Mesothelial cell of epicardium (in vitro differentiated cells): Measurements from ENCODE around the gene DBNDD1. TPM values are rescaled to one million over a fixed set of nuclear protein-coding genes. Genes with fewer than 3 reads are reported as not detected.
"Not testable (repeated sequence)": the region's sequence is repeated elsewhere in the genome, so short reads cannot be mapped to it uniquely, and the experiment has no call there.

Experiments
- DNase-seq, 2 experiments: peaks; one replicate each; pipeline ENCODE4 v3.0.0; 2021; ENCODE audit warnings: low spot score in 2 of 2; ENCODE audit not compliant: unreplicated experiment in 2 of 2
- H3K27ac Mint-ChIP-seq: 2 replicates; pipeline ENCODE4 v1.8.0; 2021; ENCODE audit warnings: mixed read lengths
- H3K27me3 Mint-ChIP-seq: 2 replicates; pipeline ENCODE4 v1.8.0; 2021; ENCODE audit warnings: low read depth, mixed read lengths
- H3K36me3 Mint-ChIP-seq: 2 replicates; pipeline ENCODE4 v1.8.0; 2021; ENCODE audit warnings: mixed read lengths
- H3K4me1 Mint-ChIP-seq: 2 replicates; pipeline ENCODE4 v1.8.0; 2021; ENCODE audit warnings: mixed read lengths
- H3K4me3 Mint-ChIP-seq: 2 replicates; pipeline ENCODE4 v1.8.0; 2021; ENCODE audit warnings: mild to moderate bottlenecking, moderate library complexity, mixed read lengths
- H3K9me3 Mint-ChIP-seq: 2 replicates; pipeline ENCODE4 v1.8.0; 2021; ENCODE audit warnings: mixed read lengths
- total RNA-seq: library from RNA; stranded (reverse); gene quantifications from 3 replicates; pipeline ENCODE4 v1.2.1, GENCODE V29; 2021
- TF ChIP-seq, protein P1 (sequence below): fragments of 200-600 bp; sonication (generic); IDR thresholded peaks from one replicate; pipeline ENCODE4 v1.5.0; 2021; ENCODE audit warnings: antibody characterized with exemption; ENCODE audit not compliant: unreplicated experiment

Gene DBNDD1
- total RNA-seq, 1 donor from 2014 or later: 10.2 TPM

DNA sequence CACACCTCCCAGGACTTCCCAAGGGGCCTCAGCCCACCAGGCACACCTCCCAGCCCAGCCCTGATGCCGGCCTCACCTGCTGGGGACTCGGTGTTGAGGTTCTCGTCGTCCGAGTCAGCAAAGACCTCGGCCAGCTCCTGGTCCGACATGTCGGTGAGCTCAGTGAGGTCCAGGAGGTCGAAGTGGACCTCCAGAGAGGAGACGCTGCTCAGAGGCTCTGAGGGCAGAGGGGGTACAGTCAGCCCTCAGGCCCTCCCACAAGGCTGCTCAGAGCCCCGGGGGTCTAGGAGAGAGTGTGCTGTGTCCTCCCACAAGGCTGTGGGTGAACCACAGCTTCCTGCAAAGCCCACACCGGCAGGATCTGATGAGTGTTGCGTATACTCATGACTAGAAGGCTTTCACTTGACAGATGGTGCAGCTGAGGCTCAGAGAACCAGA is 10.5 kb downstream of the DBNDD1 start:
- Mint-ChIP-seq H3K27me3 (no peaks in the 10 kb centered on the region), H3K27ac (no peak overlapping the region), H3K4me3 (no peak overlapping the region), H3K36me3 (no peaks in the 10 kb centered on the region), H3K9me3 (no peaks in the 10 kb centered on the region), H3K4me1 (no peaks in the 10 kb centered on the region)
- no peak for DNase-seq
- TF ChIP-seq, protein P1, sequence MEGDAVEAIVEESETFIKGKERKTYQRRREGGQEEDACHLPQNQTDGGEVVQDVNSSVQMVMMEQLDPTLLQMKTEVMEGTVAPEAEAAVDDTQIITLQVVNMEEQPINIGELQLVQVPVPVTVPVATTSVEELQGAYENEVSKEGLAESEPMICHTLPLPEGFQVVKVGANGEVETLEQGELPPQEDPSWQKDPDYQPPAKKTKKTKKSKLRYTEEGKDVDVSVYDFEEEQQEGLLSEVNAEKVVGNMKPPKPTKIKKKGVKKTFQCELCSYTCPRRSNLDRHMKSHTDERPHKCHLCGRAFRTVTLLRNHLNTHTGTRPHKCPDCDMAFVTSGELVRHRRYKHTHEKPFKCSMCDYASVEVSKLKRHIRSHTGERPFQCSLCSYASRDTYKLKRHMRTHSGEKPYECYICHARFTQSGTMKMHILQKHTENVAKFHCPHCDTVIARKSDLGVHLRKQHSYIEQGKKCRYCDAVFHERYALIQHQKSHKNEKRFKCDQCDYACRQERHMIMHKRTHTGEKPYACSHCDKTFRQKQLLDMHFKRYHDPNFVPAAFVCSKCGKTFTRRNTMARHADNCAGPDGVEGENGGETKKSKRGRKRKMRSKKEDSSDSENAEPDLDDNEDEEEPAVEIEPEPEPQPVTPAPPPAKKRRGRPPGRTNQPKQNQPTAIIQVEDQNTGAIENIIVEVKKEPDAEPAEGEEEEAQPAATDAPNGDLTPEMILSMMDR: no peak

DNA sequence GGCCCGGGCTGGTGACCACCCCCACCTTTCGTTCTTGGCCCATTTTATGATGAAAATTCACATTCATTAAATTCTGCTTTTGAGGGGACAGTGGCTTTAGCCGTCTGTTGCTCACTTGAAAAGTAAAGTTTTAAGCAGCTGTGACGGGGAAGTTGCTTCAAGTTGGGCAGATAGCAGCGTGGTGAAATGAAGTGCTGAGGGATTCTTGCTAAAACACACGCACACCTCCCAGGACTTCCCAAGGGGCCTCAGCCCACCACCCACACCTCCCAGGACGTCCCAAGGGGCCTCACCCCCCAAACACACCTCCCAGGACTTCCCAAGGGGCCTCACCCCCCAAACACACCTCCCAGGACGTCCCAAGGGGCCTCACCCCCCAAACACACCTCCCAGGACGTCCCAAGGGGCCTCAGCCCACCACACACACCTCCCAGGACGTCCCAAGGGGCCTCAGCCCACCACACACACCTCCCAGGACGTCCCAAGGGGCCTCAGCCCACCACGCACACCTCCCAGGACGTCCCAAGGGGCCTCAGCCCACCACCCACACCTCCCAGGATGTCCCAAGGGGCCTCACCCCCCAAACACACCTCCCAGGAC is 11.5 kb downstream of the DBNDD1 start:
- not testable (repeated sequence) for H3K27me3 Mint-ChIP-seq, H3K27ac Mint-ChIP-seq, H3K4me1 Mint-ChIP-seq, H3K9me3 Mint-ChIP-seq, H3K4me3 Mint-ChIP-seq, DNase-seq, H3K36me3 Mint-ChIP-seq

DNA sequence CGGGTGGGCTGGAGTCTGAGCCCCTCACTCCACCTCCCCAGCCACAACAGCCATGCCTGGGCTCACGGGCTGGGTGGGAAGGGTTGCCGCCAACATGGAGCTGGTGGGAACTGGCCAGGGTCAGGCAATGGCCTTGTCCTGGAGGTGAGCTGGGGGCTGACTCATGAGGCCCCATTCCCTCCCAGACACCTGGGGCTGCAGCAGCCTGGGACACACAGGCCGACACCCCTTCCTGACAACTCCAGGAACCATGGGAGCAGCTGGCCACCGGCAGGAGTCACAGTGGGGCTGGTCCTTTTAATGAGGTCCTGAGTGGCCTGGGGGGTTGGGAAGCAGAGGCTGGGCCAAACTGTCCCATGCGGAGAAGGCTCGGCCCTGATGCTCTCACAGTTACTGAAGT is 12.2 kb downstream of the DBNDD1 start:
- Mint-ChIP-seq H3K4me1 (no peaks in the 10 kb centered on the region), H3K4me3 (no peak overlapping the region), H3K9me3 (no peaks in the 10 kb centered on the region), H3K27ac (no peak overlapping the region), H3K36me3 (no peaks in the 10 kb centered on the region), H3K27me3 (no peaks in the 10 kb centered on the region)
- DNase-seq: no peak
- TF ChIP-seq, protein P1: no peak

DNA sequence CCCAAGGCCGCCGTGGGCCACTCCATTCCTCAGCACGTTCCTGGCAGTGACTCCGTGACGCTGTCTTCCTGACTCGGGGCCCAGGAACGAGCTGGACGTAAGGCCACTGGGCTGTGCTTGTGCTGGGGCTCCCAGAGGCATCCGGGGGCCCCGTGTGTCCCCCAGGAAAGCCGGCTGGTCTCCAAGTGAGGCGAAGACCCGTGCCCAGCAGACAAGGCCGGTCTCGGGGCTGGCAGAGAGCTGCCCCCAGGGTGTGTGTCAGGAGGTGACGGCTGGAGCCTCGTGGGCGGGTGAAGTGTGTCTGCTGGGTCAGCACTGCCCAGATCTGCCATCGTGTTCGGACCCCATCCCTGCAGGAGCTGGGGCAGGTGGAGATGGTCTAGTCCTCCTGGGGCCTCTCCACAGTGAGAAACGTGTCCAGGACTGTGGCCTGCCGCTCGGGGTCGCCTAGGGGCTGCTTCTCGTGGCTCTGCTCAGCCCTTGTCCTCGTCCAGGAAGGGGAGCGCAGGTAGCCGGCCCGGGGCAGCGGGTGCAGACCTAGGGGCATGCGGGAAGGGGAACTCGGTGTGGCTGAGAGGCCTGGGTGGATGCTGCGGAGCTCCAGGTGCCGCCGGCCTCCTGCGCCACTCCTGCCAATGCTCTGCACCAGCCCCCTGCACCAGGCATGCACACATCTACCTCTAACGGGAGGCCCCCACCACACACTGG is 13.1 kb downstream of the DBNDD1 start:
- DNase-seq: no peak
- no peaks in the 10 kb centered on the region for H3K36me3 Mint-ChIP-seq
- no peak overlapping the region for H3K4me3 Mint-ChIP-seq
- H3K4me1 Mint-ChIP-seq: no peaks in the 10 kb centered on the region
- no peaks in the 10 kb centered on the region for H3K27me3 Mint-ChIP-seq
- TF ChIP-seq, protein P1: no peak
- H3K9me3 Mint-ChIP-seq: no peaks in the 10 kb centered on the region
- no peak overlapping the region for H3K27ac Mint-ChIP-seq

DNA sequence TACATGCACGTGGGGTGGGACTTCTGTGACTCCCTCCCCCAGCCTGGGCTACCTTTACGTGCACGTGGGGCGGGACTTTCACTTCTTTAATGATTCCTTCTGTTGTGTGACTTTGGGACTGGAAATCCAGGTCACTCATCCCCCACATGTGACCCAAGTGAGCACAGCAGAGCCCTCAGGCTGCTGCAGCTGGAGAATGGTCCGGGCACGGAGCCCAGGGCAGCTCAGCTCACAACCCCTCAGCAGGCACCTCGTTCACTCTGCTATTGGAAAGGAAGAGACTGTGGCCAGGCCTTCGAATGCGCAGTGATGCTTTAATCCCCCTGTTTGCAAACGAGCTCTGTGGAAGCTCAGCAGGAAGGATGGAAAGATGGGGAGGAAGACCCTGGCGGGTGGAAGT is 14.7 kb downstream of the DBNDD1 start:
- no peak for DNase-seq
- TF ChIP-seq, protein P1: no peak
- H3K36me3 Mint-ChIP-seq: no peaks in the 10 kb centered on the region
- H3K4me1 Mint-ChIP-seq: no peaks in the 10 kb centered on the region
- H3K9me3 Mint-ChIP-seq: no peaks in the 10 kb centered on the region
- no peak overlapping the region for H3K4me3 Mint-ChIP-seq
- H3K27ac Mint-ChIP-seq: no peak overlapping the region
- no peaks in the 10 kb centered on the region for H3K27me3 Mint-ChIP-seq

DNA sequence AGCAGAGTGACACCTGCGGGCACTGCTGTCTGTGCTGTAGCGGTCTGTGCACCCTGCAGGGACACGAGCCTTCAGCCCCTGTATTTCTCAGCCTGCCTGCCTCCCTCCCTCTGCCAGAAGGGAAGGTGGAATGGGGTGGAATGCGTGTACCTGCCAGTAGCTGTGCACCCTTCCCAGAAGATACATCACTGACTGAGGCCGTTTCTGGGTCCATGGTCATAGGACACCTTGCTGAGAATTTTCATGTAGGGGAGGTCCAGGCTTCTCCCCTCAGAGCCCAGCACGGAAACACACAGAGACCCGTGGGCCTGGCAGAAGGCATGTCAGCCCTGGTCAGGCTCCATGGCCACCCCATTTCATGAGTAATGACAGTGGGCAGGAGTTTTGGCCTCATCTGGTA is 16.5 kb downstream of the DBNDD1 start:
- Mint-ChIP-seq H3K4me3 (no peak overlapping the region), H3K4me1 (no peaks in the 10 kb centered on the region), H3K9me3 (no peaks in the 10 kb centered on the region), H3K27ac (no peak overlapping the region), H3K27me3 (no peaks in the 10 kb centered on the region), H3K36me3 (no peaks in the 10 kb centered on the region)
- DNase-seq: no peak
- TF ChIP-seq, protein P1: no peak
